ENCODE data around the gene HIC2.
"Not testable (repeated sequence)": the region's sequence is repeated elsewhere in the genome, so short reads cannot be mapped to it uniquely, and the experiment has no call there.

Gene HIC2

DNA sequence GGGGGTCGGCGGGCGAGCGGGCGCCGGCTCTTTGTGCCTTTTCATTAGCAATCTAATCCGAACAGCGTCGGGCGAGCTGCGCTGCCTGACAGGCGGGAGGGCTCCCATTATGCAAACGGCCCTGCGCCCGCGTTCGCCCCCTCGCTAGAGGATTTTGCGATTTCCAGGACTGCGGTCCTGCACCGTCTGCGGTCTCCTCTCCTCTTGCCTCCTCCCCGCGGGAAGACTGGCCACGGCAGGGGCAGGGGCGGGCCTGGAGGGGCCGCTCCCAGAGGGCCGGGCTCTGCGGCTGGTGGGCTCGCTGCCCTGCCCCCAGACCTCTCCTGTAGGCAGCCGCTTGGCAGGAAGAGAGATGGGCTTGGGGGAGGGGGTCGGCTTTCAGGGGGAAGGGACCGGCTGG lies 682 bp downstream of the HIC2 start:
- H3K9me3 ChIP-seq (ENCODE audit: low read depth, low read length); H3K36me3 ChIP-seq (ENCODE audit: insufficient read depth, low read length); H3K27ac ChIP-seq; DNase-seq (ENCODE audit: low read depth, low spot score); H3K9ac ChIP-seq (ENCODE audit: insufficient read length): not testable (repeated sequence)
- H3K4me3 ChIP-seq, result peak overlapping the region; percentile 58

DNA sequence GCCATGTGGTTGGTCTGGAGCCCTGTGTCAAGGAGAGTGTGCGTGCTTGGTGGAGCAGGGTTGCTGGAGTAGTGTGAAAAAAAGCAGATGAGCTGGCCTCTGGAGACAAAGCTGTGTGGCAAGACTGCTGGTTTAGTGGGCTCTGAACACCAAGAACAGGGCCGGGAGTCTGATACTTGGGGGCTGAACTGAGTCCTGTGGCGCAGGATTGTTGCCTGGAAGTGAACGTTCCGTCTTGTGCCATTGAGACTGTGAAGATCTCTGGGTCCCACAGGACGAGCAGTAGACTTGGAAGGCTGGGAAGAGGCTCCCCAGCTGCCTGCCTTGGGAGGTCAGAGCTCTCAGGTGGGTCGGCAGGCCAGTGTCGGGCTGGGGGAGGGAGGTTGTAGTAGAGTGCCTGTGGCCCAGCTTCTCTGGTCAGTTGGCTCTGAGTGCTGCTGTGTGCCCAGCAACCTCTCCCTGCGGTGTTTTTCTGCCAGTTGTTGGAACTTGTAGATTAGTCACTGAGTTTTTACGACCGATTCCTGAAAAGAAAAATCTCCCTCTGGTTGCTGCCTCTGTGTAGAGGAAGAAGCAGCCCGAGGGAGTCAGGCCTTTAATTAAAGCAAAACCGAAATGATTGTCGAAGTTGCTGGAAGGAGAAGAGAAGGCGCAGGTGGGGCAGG lies 1.9 kb downstream of the HIC2 start:
- H3K4me3 ChIP-seq; H3K9me3 ChIP-seq (ENCODE audit: low read depth, low read length); H3K36me3 ChIP-seq (ENCODE audit: insufficient read depth, low read length); H3K27ac ChIP-seq; H3K9ac ChIP-seq (ENCODE audit: insufficient read length); DNase-seq (ENCODE audit: low read depth, low spot score): not testable (repeated sequence)

GRCh38 chr22:21420180-21420763 lies 3.1 kb downstream of the HIC2 start:
- H3K36me3 ChIP-seq (ENCODE audit: insufficient read depth, low read length); H3K9me3 ChIP-seq (ENCODE audit: low read depth, low read length); H3K4me3 ChIP-seq; DNase-seq (ENCODE audit: low read depth, low spot score); H3K27ac ChIP-seq; H3K9ac ChIP-seq (ENCODE audit: insufficient read length): not testable (repeated sequence)

- not testable (repeated sequence) for H3K9me3 ChIP-seq (ENCODE audit: low read depth, low read length); H3K4me3 ChIP-seq; DNase-seq (ENCODE audit: low read depth, low spot score); H3K9ac ChIP-seq (ENCODE audit: insufficient read length); H3K27ac ChIP-seq; H3K36me3 ChIP-seq (ENCODE audit: insufficient read depth, low read length)
Observed at GRCh38 chr22:21424084-21424709, 7.0 kb downstream of the HIC2 start.

DNA sequence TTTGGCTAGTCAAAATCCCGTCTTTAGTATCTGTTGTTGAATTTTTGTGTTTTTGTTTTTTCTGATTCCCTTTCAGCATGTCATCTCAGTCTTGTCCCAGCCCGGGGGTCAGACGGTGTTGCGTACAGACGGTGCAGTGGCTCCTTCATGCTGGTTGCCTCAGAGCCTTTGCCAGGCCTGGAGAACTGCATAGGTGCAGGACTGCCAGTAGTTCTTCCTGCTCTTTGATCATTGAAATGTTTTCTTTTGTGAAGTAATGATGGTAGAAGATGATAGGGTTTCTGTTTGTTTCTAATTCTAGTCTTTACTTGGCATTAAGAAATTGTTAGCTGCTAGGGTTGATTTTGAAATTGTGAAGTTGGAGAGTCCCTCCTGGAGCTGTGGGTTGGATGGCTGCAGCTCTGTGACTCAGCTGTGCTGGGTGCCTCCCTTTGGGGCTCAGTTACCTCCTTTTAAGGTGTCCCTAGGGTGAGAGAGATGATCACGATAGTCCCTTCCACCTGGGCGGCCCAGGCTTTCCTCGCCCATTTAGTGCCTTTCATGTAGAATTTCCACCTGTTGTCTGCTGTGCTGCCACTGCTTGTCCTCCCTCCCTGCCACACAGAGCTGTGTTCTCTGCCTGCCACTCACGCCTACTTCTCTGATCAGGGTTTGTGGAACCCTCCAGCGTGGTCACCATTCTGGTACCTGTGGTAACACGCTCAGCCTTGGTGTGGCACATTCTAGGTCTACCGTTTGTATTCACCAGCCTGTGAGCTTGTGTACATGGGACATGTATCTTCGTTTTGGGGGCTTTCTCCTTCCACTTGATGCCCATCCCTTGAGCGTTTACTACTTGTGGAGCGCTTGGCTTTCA lies 17.4 kb downstream of the HIC2 start:
- DNase-seq (ENCODE audit: low read depth, low spot score); H3K4me3 ChIP-seq; H3K36me3 ChIP-seq (ENCODE audit: insufficient read depth, low read length); H3K9me3 ChIP-seq (ENCODE audit: low read depth, low read length); H3K9ac ChIP-seq (ENCODE audit: insufficient read length); H3K27ac ChIP-seq: not testable (repeated sequence)

DNA sequence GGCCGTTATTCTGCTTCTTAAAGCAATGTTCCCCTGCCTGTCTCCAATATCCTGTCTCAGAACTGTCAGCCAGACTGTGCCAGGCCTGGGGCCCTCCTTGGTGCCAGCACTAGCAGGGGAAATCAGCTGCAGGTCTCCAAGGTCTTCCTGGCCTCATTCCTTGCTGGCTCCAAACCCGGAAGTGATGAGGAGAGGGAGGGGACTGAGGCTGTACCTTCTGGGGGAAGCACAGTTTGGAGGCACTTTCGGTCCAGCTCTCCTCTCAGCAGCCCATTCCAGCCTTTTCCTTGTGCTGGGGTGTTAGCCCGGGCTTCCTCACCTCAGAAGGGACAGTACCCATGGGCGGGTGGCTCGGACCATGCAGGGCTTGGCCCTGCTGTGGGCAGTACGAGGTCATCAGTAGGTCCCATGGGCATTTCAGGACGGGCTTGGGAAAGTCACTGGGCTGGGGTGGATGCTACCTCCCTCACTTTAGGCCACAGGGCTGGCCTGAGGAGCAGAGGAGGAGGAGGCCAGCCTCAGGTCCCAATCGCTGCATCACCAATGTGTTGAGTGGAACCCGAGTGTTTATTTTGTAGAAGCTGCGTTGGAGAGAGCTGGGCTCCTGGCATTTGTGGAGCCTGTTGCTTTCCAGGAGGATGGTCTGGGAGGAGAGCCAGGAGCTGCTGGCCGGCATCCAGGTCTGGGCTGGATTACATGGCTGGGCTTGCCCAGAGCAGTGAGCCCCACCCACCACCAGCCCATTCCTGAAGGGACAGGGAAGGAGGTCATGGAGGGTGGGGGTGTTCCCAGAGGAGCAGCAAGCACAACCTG lies 19.0 kb downstream of the HIC2 start:
- not testable (repeated sequence) for H3K4me3 ChIP-seq; H3K9me3 ChIP-seq (ENCODE audit: low read depth, low read length); DNase-seq (ENCODE audit: low read depth, low spot score); H3K36me3 ChIP-seq (ENCODE audit: insufficient read depth, low read length); H3K9ac ChIP-seq (ENCODE audit: insufficient read length); H3K27ac ChIP-seq

- not testable (repeated sequence) for DNase-seq (ENCODE audit: low read depth, low spot score); H3K27ac ChIP-seq; H3K36me3 ChIP-seq (ENCODE audit: insufficient read depth, low read length); H3K4me3 ChIP-seq; H3K9me3 ChIP-seq (ENCODE audit: low read depth, low read length); H3K9ac ChIP-seq (ENCODE audit: insufficient read length)
Observed at GRCh38 chr22:21438013-21438412, 20.8 kb downstream of the HIC2 start.

DNA sequence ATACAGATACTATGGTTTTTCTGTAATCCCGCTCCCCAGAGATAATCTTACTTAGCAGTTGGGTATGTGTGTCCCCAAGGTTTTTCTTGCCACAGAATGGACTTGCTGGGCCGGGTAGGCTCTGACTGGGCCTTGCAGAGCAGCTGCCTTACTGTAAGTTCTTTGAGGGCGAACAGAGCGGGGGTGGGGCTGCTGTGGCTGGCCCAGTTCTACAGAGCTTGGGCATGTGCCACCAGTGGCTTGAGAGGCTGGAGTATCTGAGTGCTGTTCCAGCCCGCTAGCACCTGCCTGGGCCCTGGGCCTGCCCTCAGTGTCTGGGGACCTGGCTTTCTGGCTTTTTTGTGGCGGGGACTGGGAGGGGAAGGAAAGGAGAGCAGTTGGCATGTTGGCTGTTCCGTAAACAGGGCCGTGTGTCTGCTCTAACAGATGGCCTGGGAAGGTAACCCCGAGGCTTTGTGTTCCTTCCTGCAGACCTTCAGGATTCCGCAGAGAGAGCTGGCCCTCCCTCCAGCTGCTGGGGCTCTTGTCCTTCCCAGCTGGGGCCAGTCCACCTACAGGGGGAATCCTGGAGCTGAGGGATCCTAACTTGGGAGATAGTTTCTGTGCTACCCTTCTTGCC lies 23.0 kb downstream of the HIC2 start:
- not testable (repeated sequence) for H3K27ac ChIP-seq; H3K36me3 ChIP-seq (ENCODE audit: insufficient read depth, low read length); H3K9ac ChIP-seq (ENCODE audit: insufficient read length); DNase-seq (ENCODE audit: low read depth, low spot score); H3K9me3 ChIP-seq (ENCODE audit: low read depth, low read length); H3K4me3 ChIP-seq

DNA sequence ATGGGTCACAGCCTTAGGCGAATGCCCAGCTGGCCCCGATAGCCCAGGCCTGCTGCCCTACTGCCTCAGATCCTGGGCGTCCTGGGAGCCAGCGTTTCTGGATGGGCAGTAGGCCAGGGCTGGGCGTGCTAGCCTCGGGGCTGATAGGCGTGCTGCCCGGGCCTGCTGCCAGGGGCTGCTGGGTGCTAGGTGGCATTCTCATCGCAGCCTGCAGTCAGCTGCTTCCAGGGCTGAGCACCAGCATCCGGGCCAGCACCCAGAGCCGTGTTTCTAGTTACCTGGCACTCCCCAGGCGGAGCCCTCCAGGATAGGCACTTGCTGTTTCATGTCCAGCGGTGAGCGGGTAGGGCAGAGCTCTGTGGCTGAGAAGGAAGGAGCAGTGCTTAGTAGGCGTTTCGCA lies 23.5 kb downstream of the HIC2 start:
- H3K4me3 ChIP-seq; DNase-seq (ENCODE audit: low read depth, low spot score); H3K27ac ChIP-seq; H3K9me3 ChIP-seq (ENCODE audit: low read depth, low read length); H3K36me3 ChIP-seq (ENCODE audit: insufficient read depth, low read length); H3K9ac ChIP-seq (ENCODE audit: insufficient read length): not testable (repeated sequence)

DNA sequence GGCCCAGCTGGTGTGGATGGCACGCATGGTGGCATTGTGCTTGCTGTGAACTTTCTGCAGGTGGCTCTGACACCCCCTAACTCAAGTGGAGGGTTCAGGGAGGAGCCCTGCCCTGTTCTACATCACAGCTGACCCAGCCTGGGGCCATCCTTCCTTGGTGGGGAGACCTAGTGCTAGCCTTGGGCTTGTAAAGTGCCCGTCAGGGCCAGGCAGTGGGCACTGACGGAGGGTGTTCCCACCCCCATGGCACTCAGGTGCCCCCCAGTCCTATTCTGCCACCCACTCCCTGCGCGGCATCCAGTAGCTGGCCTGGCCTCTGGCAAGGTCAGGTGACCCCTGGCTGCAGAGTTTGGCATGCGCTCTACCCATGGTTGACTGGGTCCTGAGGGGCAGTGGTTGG lies 24.0 kb downstream of the HIC2 start:
- H3K36me3 ChIP-seq (ENCODE audit: insufficient read depth, low read length); H3K4me3 ChIP-seq; DNase-seq (ENCODE audit: low read depth, low spot score); H3K9me3 ChIP-seq (ENCODE audit: low read depth, low read length); H3K27ac ChIP-seq; H3K9ac ChIP-seq (ENCODE audit: insufficient read length): not testable (repeated sequence)

GRCh38 chr22:21442123-21442522 lies 25.0 kb downstream of the HIC2 start:
- H3K27ac ChIP-seq; H3K4me3 ChIP-seq; H3K36me3 ChIP-seq (ENCODE audit: insufficient read depth, low read length); H3K9ac ChIP-seq (ENCODE audit: insufficient read length); DNase-seq (ENCODE audit: low read depth, low spot score); H3K9me3 ChIP-seq (ENCODE audit: low read depth, low read length): not testable (repeated sequence)

DNA sequence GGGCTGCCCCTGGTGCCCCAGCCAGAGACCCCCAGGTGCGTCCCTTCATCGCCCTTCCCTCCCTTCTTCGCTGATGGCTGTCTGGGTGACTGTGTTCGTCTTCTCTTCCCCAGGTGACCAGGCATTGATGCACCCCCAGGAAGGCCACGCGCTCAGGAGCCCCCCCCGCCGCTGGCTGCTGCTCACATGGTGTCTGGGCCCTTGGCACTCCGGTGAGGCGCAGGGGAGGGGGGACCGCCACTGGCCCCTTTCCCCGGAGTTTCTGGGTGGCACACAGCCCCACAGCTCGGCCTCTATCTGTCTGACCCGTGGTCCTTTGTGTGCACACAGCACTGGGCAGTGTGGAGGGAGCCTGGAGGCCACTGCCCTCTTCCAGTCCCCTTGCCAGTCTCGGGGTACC lies 25.5 kb downstream of the HIC2 start:
- H3K9me3 ChIP-seq (ENCODE audit: low read depth, low read length); H3K36me3 ChIP-seq (ENCODE audit: insufficient read depth, low read length); H3K27ac ChIP-seq; H3K9ac ChIP-seq (ENCODE audit: insufficient read length); DNase-seq (ENCODE audit: low read depth, low spot score); H3K4me3 ChIP-seq: not testable (repeated sequence)

All from SK-N-MC (cell line).